Measurements from ENCODE around the gene TUNAR. TPM values are rescaled to one million over a fixed set of nuclear protein-coding genes. Genes with fewer than 3 reads are reported as not detected.

TUNAR gene
- total and polyA plus RNA-seq, 2 of the 4 experiments (the other 2 are of a cell fraction) = not detected

GRCh38 chr14:95870772-95871171 is 5.9 kb upstream of the TUNAR start:
- H3K18ac ChIP-seq (ENCODE audit: low read depth, low read length) = no peak overlapping the region
- no peak overlapping the region for H2AK9ac ChIP-seq (replicated peaks; ENCODE audit: low read depth, low read length, poor library complexity)
- H4K8ac ChIP-seq (ENCODE audit: low read depth in 2 of 2, low read length in 2 of 2) = no peak overlapping the region
- no peak overlapping the region for H2AFZ ChIP-seq (replicated peaks; ENCODE audit: low read length, poor library complexity)
- ChIA-PET CTCF (interaction anchor here (0.6 kb wide), 1 partner anchor 35 kb away, joined by 3 read pairs; no protein-coding TSS in a partner anchor), POLR2A (ENCODE audit: unreplicated experiment) (no interaction called here)
- ATAC-seq (ENCODE audit: low read depth) = no peak
- H2BK5ac ChIP-seq (ENCODE audit: low read depth, low read length, poor library complexity, severe bottlenecking) = no peak overlapping the region
- no peak overlapping the region for H2BK15ac ChIP-seq (ENCODE audit: low read depth, low read length)
- H2AK5ac ChIP-seq (ENCODE audit: low read depth, low read length) = no peak overlapping the region
- H3K4me2 ChIP-seq (ENCODE audit: low read depth, low read length) = no peak overlapping the region
- H3K4me3 ChIP-seq (ENCODE audit: insufficient read depth, low read depth, low read length) = no peak overlapping the region
- DNase-seq = no peak
- no peak overlapping the region for H3K27ac ChIP-seq (ENCODE audit: insufficient read depth, low read length)
- TF ChIP-seq POLR2A (IDR thresholded peaks at IDR 0.05; ENCODE audit: low read depth, low read length) = no peak
- TF ChIP-seq RAD21 (IDR thresholded peaks at IDR 0.05; ENCODE audit: low read length) = no peak
- TF ChIP-seq MXI1 (IDR thresholded peaks at IDR 0.05; ENCODE audit: borderline replicate concordance, low read depth, low read length) = no peak
- TF ChIP-seq, protein P1, sequence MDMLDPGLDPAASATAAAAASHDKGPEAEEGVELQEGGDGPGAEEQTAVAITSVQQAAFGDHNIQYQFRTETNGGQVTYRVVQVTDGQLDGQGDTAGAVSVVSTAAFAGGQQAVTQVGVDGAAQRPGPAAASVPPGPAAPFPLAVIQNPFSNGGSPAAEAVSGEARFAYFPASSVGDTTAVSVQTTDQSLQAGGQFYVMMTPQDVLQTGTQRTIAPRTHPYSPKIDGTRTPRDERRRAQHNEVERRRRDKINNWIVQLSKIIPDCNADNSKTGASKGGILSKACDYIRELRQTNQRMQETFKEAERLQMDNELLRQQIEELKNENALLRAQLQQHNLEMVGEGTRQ (IDR thresholded peaks at IDR 0.05; ENCODE audit: low read depth, low read length) = no peak
- TF ChIP-seq CHD1 (IDR thresholded peaks at IDR 0.05; ENCODE audit: low read depth, low read length) = no peak
- TF ChIP-seq FOS (IDR thresholded peaks at IDR 0.05; ENCODE audit: low read depth, low read length) = no peak
- TF ChIP-seq CTCF (conservative IDR thresholded peaks at IDR 0.05; ENCODE audit: low read depth, low read length) = no peak
- TF ChIP-seq MAFK (IDR thresholded peaks at IDR 0.05; ENCODE audit: low read depth, low read length) = no peak
- no peak for TF ChIP-seq RFX5 (IDR thresholded peaks at IDR 0.05; ENCODE audit: low read depth, low read length)
- no peak for TF ChIP-seq ELK1 (IDR thresholded peaks at IDR 0.05; ENCODE audit: borderline replicate concordance, low read depth, low read length)
- no peak for TF ChIP-seq NFE2L2 (IDR thresholded peaks at IDR 0.05; ENCODE audit: low read depth, low read length)
- no peak for TF ChIP-seq CEBPB (IDR thresholded peaks at IDR 0.05; ENCODE audit: low read depth, low read length)
- TF ChIP-seq SMC3 (IDR thresholded peaks at IDR 0.05; ENCODE audit: low read depth, low read length) = no peak
- peaks cover 5% of the 10 kb centered on the region for H3K27me3 ChIP-seq (ENCODE audit: control insufficient read depth, insufficient read depth, low read length)
- H3K9me3 ChIP-seq (ENCODE audit: control insufficient read depth, insufficient read depth, low read length) = no peaks in the 10 kb centered on the region
- no peak overlapping the region for H3K56ac ChIP-seq (ENCODE audit: extremely low read depth, insufficient read depth, low read length)
- H4K91ac ChIP-seq (ENCODE audit: insufficient read depth, low read depth, low read length) = no peak overlapping the region
- dilution Hi-C loops (cut with HindIII; ENCODE audit: low sequenced_read_pairs, unreplicated experiment) = no loop called here
- H3K36me3 ChIP-seq (ENCODE audit: control insufficient read depth, insufficient read depth, low read length) = no peaks in the 10 kb centered on the region
- intact Hi-C loops (cut with micrococcal nuclease) = no loop called here
- 14% methylated on average over 1 of the region's 7 CpGs; no CpG with 5 or more reads in 1 of the 2 experiments for WGBS, 2 experiments (ENCODE audit: extremely low coverage in 2 of 2, insufficient read length in 1 of 2)
- H3K79me1 ChIP-seq (ENCODE audit: low read depth in 1 of 2, low read length in 2 of 2) = no peaks in the 10 kb centered on the region
- H3K9me1 ChIP-seq (ENCODE audit: insufficient read depth, low read length) = no peaks in the 10 kb centered on the region
- H4K5ac ChIP-seq (ENCODE audit: low read depth, low read length) = no peak overlapping the region
- H3K4me1 ChIP-seq (ENCODE audit: control insufficient read depth, insufficient read depth, low read length) = no peaks in the 10 kb centered on the region
- BruUV-seq (replicated peaks) = no TSS peak
- H3K14ac ChIP-seq (replicated peaks; ENCODE audit: low read depth, low read length) = no peak overlapping the region
- no peak overlapping the region for H3K9ac ChIP-seq (ENCODE audit: low read depth, low read length)
- in situ Hi-C loops (cut with MboI; ENCODE audit: low sequenced_read_pairs) = no loop called here
- H2BK120ac ChIP-seq (ENCODE audit: low read depth, low read length) = no peak overlapping the region
- H3K23ac ChIP-seq (ENCODE audit: low read depth, low read length) = no peak overlapping the region
- no peak overlapping the region for H3K4ac ChIP-seq (ENCODE audit: low read depth, low read length)
- H2BK20ac ChIP-seq (ENCODE audit: low read depth, low read length) = no peak overlapping the region
- no peaks in the 10 kb centered on the region for H4K20me1 ChIP-seq (ENCODE audit: insufficient read depth, low read length)
